Suprapubic skin (tissue), 4 donors: Measurements from ENCODE around the gene ELMO1. TPM values are rescaled to one million over a fixed set of nuclear protein-coding genes. Genes with fewer than 3 reads are reported as not detected.

Source experiments
- DNase-seq, 2 donors: peaks; one replicate each; pipeline ENCODE4 v3.0.0-alpha.2; 2019; ENCODE audit warnings: low spot score in 2 of 2
- H3K27ac ChIP-seq: fragments of 200-600 bp; sonication (generic); one replicate; pipeline ENCODE4 v1.5.1; 2019
- H3K27me3 ChIP-seq: fragments of 200-600 bp; sonication (generic); one replicate; pipeline ENCODE4 v1.5.1; 2019
- H3K36me3 ChIP-seq: fragments of 200-600 bp; sonication (generic); one replicate; pipeline ENCODE4 v1.5.1; 2019
- H3K4me1 ChIP-seq: fragments of 200-600 bp; sonication (generic); one replicate; pipeline ENCODE4 v1.5.1; 2019
- H3K4me3 ChIP-seq: fragments of 200-600 bp; sonication (generic); one replicate; pipeline ENCODE4 v1.5.1; 2019; ENCODE audit warnings: mild to moderate bottlenecking
- H3K9me3 ChIP-seq: fragments of 200-600 bp; sonication (generic); one replicate; pipeline ENCODE4 v1.5.1; 2019
- CTCF ChIP-seq, 2 donors: fragments of 200-600 bp in 1 of 2; fragments of 450-650 bp in 1 of 2; sonication (generic) in 1 of 2; IDR thresholded peaks; one replicate each; pipeline ENCODE4 v1.5.1; 2016 to 2019; ENCODE audit warnings: antibody characterized with exemption in 2 of 2, mild to moderate bottlenecking in 1 of 2, moderate library complexity in 1 of 2
- EP300 ChIP-seq: sonication (generic); formaldehyde crosslinking; IDR thresholded peaks from one replicate; pipeline ENCODE4 v1.6.1; 2017; ENCODE audit warnings: antibody characterized with exemption
- POLR2A ChIP-seq, 2 donors: fragments of 450-650 bp; IDR thresholded peaks; one replicate each; pipeline ENCODE4 v1.6.1; 2017; ENCODE audit warnings: antibody characterized with exemption in 2 of 2, mild to moderate bottlenecking in 2 of 2, moderate library complexity in 2 of 2
- POLR2AphosphoS5 ChIP-seq, 3 donors: sonication (generic); formaldehyde crosslinking; IDR thresholded peaks; one replicate each; pipeline ENCODE4 v1.6.1; 2017; ENCODE audit warnings: antibody characterized with exemption in 3 of 3
- WGBS: methylation state at CpG from one replicate; pipeline ENCODE4 v1.1.5; 2018; 5-methylcytosine and 5-hydroxymethylcytosine counted together
- total RNA-seq, 4 donors: library from RNA; depleted of rRNA; stranded (reverse); fragments of >200 nt; gene quantifications; one replicate each; pipeline ENCODE4 v1.1.0, GENCODE V29; 2016

ELMO1 gene
- total RNA-seq, 4 donors from 2014 or later, result 9.8 to 49.6 (median 22.2) TPM

- Histone ChIP-seq H3K9me3 (no peaks in the 10 kb centered on the region), H3K27me3 (no peaks in the 10 kb centered on the region), H3K4me1 (peaks cover 16% of the 10 kb centered on the region), H3K4me3 (no peak overlapping the region), H3K27ac (no peak overlapping the region), H3K36me3 (no peaks in the 10 kb centered on the region)
- 85% methylated on average over 6 of the region's 6 CpGs for WGBS
- DNase-seq, result no peak
- TF ChIP-seq POLR2A (IDR thresholded peaks at IDR 0.05), result no peak
- no peak for TF ChIP-seq CTCF (IDR thresholded peaks at IDR 0.05)
- TF ChIP-seq POLR2AphosphoS5 (IDR thresholded peaks at IDR 0.05), result no peak
- TF ChIP-seq EP300, result no peak
Observed at GRCh38 chr7:37416378-37417106, 32.1 kb downstream of the ELMO1 start.

- no peak for DNase-seq
- H3K27me3 ChIP-seq, result no peaks in the 10 kb centered on the region
- TF ChIP-seq POLR2AphosphoS5 (IDR thresholded peaks at IDR 0.05) (no peak), CTCF (IDR thresholded peaks at IDR 0.05) (no peak), EP300 (no peak), POLR2A (IDR thresholded peaks at IDR 0.05) (no peak)
- peaks cover 7% of the 10 kb centered on the region for H3K4me1 ChIP-seq
- H3K27ac ChIP-seq, result no peak overlapping the region
- no peaks in the 10 kb centered on the region for H3K36me3 ChIP-seq
- no peaks in the 10 kb centered on the region for H3K9me3 ChIP-seq
- WGBS, result 82% methylated on average over 1 of the region's 1 CpG
- no peak overlapping the region for H3K4me3 ChIP-seq
Observed at GRCh38 chr7:37415629-37416028, 33.0 kb downstream of the ELMO1 start.

GRCh38 chr7:37414352-37414983 lies 34.2 kb downstream of the ELMO1 start:
- DNase-seq, result no peak
- peaks cover under 1% of the 10 kb centered on the region for H3K4me1 ChIP-seq
- WGBS, result 87% methylated on average over 5 of the region's 5 CpGs
- no peaks in the 10 kb centered on the region for H3K36me3 ChIP-seq
- H3K27ac ChIP-seq, result no peak overlapping the region
- H3K9me3 ChIP-seq, result no peaks in the 10 kb centered on the region
- H3K27me3 ChIP-seq, result no peaks in the 10 kb centered on the region
- H3K4me3 ChIP-seq, result no peak overlapping the region
- TF ChIP-seq POLR2AphosphoS5 (IDR thresholded peaks at IDR 0.05) (no peak), EP300 (no peak), CTCF (IDR thresholded peaks at IDR 0.05) (no peak), POLR2A (IDR thresholded peaks at IDR 0.05) (no peak)

GRCh38 chr7:37411444-37412034 lies 37.1 kb downstream of the ELMO1 start:
- no peak overlapping the region for H3K27ac ChIP-seq
- DNase-seq, result no peak
- no peaks in the 10 kb centered on the region for H3K27me3 ChIP-seq
- no peaks in the 10 kb centered on the region for H3K9me3 ChIP-seq
- TF ChIP-seq POLR2AphosphoS5 (IDR thresholded peaks at IDR 0.05) (no peak), CTCF (IDR thresholded peaks at IDR 0.05) (no peak), POLR2A (IDR thresholded peaks at IDR 0.05) (no peak), EP300 (no peak)
- WGBS, result 62% methylated on average over 4 of the region's 4 CpGs
- H3K4me1 ChIP-seq, result peaks cover 16% of the 10 kb centered on the region
- no peaks in the 10 kb centered on the region for H3K36me3 ChIP-seq
- H3K4me3 ChIP-seq, result no peak overlapping the region
